Lower leg skin (tissue), 4 donors: Measurements from ENCODE around the gene KCNE4. TPM values are rescaled to one million over a fixed set of nuclear protein-coding genes. Genes with fewer than 3 reads are reported as not detected.
"Not testable (repeated sequence)": the region's sequence is repeated elsewhere in the genome, so short reads cannot be mapped to it uniquely, and the experiment has no call there.

Experiments used
- DNase-seq, 2 donors: peaks; one replicate each; pipeline ENCODE4 v3.0.0-alpha.2; 2019; ENCODE audit warnings: low spot score in 2 of 2
- H3K4me3 ChIP-seq: fragments of 200-600 bp; sonication (generic); 2 replicates; pipeline ENCODE4 v1.5.1; 2017; ENCODE audit warnings: mild to moderate bottlenecking, low read depth; ENCODE audit not compliant: poor library complexity, severe bottlenecking
- POLR2A ChIP-seq, 2 donors: fragments of 450-650 bp; IDR thresholded peaks; one replicate each; pipeline ENCODE4 v1.6.1; 2016 to 2017; ENCODE audit warnings: antibody characterized with exemption in 2 of 2, mild to moderate bottlenecking in 1 of 2, moderate library complexity in 1 of 2
- WGBS, 2 donors: methylation state at CpG; one replicate each; pipeline ENCODE4 v1.1.5; 2018; 5-methylcytosine and 5-hydroxymethylcytosine counted together
- intact Hi-C: fragments of 100-400 bp; cut with DNase I; formaldehyde crosslinking; loops from one replicate; pipeline ENCODE4 v1.15.0; 2023; ENCODE audit warnings: low total_unique reads
- total RNA-seq, 4 donors: library from RNA; depleted of rRNA; stranded (reverse); fragments of >200 nt; gene quantifications; one replicate each; pipeline ENCODE4 v1.1.0, GENCODE V29; 2016
- TF ChIP-seq, protein P1 (sequence below), 3 donors: fragments of 450-650 bp; IDR thresholded peaks; one replicate each; pipeline ENCODE4 v1.5.1; 2016; ENCODE audit warnings: antibody characterized with exemption in 3 of 3, mild to moderate bottlenecking in 3 of 3, moderate library complexity in 2 of 3

Gene KCNE4
- total RNA-seq, 4 donors from 2014 or later, result 0.95 to 4.1 (median 1.7) TPM

DNA sequence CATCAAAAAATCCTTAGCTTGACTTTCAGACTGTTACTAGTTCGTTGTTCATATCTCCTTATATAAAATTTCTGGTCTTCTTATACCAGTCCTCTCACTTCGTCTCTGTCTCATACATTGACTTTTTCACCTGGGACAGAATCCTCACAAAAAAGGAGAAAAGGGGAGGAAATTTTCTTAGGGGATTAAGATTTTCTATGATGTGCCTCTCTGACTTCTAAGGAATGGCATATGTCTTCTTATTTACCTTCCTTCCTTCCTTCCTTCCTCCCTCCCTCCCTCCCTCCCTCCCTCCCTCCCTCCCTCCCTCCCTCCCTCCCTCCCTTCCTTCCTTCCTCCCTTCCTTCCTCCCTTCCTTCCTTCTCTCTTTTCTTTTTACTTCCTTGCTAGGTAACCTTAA is 27.9 kb downstream of the KCNE4 start:
- intact Hi-C loops, result no loop called here
- no peak for TF ChIP-seq POLR2A (IDR thresholded peaks at IDR 0.05)
- TF ChIP-seq, protein P1, sequence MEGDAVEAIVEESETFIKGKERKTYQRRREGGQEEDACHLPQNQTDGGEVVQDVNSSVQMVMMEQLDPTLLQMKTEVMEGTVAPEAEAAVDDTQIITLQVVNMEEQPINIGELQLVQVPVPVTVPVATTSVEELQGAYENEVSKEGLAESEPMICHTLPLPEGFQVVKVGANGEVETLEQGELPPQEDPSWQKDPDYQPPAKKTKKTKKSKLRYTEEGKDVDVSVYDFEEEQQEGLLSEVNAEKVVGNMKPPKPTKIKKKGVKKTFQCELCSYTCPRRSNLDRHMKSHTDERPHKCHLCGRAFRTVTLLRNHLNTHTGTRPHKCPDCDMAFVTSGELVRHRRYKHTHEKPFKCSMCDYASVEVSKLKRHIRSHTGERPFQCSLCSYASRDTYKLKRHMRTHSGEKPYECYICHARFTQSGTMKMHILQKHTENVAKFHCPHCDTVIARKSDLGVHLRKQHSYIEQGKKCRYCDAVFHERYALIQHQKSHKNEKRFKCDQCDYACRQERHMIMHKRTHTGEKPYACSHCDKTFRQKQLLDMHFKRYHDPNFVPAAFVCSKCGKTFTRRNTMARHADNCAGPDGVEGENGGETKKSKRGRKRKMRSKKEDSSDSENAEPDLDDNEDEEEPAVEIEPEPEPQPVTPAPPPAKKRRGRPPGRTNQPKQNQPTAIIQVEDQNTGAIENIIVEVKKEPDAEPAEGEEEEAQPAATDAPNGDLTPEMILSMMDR (IDR thresholded peaks at IDR 0.05), result no peak
- 92 to 95% methylated on average over 2 of the region's 2 CpGs for WGBS, 2 donors
- H3K4me3 ChIP-seq, result no peak overlapping the region
- DNase-seq, result no peak

DNA sequence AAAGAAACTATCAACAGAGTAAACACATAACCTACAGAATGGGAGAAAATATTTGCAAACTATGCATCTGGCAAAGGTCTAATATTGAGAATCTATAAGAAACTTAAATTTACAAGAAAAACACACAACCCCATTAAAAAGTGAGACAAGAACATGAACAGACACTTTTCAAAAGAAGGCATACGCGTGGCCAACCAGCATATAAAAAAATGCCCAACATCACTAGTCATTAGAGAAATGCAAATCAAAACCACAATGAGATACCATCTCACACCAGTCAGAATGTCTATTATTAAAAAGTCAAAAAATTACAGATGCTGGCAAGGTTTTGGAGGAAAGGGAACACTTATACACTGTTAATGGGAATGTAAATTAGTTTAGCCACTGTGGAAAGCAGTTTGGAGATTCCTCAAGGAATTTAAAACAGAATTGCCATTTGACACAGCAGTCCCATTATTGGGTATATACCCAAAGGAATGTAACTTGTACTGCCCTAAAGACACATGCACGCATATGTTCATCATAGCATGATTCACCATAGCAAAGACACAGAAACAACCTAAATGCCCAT is 28.9 kb downstream of the KCNE4 start:
- intact Hi-C loops, H3K4me3 ChIP-seq, DNase-seq: not testable (repeated sequence)
- whole genome bisulfite sequencing, 2 donors, result 50 to 54% methylated on average over 3 of the region's 3 CpGs

DNA sequence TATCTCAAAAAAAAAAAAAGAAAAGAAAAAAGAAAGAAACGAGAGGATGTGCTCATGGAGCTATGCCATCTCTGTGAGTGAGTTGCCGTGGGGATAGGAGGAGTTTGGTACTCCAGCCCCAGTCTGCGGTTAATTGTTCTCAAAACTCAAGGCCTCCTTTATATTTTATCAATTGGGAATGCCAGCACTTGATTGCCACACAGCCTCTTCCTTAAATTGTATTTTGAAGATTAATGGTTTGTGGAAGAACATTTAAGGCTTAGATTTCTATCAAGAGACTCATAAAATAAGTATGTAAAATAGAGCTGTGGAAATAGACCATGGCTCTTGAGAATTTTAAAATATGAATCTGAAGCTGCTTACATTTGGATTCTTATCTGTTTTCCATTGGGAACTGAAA is 29.8 kb downstream of the KCNE4 start:
- intact Hi-C loops, result no loop called here
- no peak overlapping the region for H3K4me3 ChIP-seq
- TF ChIP-seq POLR2A (IDR thresholded peaks at IDR 0.05), result no peak
- TF ChIP-seq, protein P1 (IDR thresholded peaks at IDR 0.05), result no peak
- WGBS, 2 donors, result 30 to 52% methylated on average over 3 of the region's 3 CpGs
- peak in 1 of 2 donors; percentile 59 for DNase-seq

DNA sequence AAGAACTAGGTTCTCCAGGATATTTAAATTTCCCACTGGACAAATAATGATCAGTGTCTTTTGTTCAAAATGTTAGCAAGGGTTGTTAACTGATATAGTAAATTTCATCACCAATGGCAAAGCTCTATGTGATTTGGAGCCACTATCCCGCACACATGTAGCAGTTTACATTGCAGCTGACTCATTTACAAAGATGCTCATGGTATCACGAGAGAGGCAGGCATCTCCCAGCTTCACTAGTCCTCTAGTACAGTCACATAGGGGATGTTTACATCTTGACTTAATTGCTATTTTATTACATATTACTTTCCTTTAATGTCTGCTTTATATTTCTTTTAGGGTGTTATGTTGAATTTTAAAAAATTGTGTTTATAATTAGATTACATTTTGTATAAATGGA is 30.7 kb downstream of the KCNE4 start:
- intact Hi-C loops, result no loop called here
- DNase-seq, result no peak
- H3K4me3 ChIP-seq, result no peak overlapping the region
- 2% methylated on average over 2 of the region's 2 CpGs for WGBS, 2 donors
- no peak for TF ChIP-seq POLR2A (IDR thresholded peaks at IDR 0.05)
- TF ChIP-seq, protein P1 (IDR thresholded peaks at IDR 0.05), result no peak

DNA sequence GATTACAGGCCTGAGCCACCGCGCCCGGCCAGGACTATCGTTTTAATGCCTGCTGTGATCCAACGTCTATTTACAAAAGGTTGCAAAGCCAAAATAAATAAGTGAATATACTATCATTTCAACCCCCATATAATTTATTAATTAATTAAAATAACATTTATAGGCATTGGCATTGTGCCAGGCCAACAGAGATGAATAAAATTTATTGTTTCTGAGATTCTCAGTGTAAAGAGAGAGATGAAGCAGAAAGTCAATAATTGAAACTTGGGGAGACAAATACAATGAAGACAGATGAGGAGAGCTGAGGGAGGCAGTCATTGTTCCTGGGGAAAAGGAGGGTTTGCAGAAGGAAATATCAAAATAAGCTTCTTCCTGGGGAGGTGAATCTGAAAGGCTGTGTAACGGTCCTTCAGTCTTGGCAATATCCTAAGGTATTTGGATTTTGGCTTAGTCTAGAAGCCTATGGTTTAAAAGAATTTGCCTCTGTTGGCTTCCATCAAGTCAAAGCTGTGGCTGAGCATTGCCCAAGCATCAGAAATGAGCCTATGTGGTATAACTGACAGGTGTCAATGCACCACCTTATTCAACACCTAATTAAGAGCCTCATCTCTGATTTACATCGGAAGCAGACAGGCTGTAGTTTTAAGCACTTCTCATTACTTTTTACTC is 31.5 kb downstream of the KCNE4 start:
- H3K4me3 ChIP-seq, result no peak overlapping the region
- intact Hi-C loops, result no loop called here
- TF ChIP-seq, protein P1 (IDR thresholded peaks at IDR 0.05), result no peak
- TF ChIP-seq POLR2A (IDR thresholded peaks at IDR 0.05), result no peak
- WGBS, 2 donors, result 65% methylated on average over 7 of the region's 7 CpGs
- DNase-seq, result no peak

DNA sequence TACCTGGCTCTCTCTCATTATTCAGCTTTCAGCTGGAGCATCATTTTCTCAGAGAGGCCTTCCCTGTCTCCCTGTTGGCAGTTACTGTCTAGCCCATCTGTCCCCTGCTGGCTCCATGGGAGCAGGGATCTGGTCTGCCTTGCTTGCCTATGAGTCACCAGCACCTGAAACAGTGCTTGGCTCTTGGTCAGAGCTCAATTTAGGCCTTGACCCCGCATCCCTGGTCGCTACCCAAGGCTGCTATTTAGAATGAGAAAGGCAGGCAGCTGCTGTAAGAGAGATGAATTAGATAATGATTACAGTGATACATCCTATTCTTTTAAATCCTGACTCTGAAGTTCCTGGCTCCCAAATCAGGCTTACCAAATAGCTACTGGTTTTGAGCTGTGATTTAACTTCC is 32.9 kb downstream of the KCNE4 start:
- intact Hi-C loops, result no loop called here
- TF ChIP-seq, protein P1 (IDR thresholded peaks at IDR 0.05), result no peak
- no peak for TF ChIP-seq POLR2A (IDR thresholded peaks at IDR 0.05)
- DNase-seq, result no peak
- no peak overlapping the region for H3K4me3 ChIP-seq
- 64 to 74% methylated on average over 2 of the region's 2 CpGs for WGBS, 2 donors
